T-helper 1 cell treated with Interleukin-12 subunit alpha and Interleukin-12 subunit beta and Interleukin-4 antibody, amounts not matched to agents 30 μg/mL and 1 μg/mL, for 36 hours (primary cell): Measurements from ENCODE around the gene CSTPP1.
"Not testable (repeated sequence)": the region's sequence is repeated elsewhere in the genome, so short reads cannot be mapped to it uniquely, and the experiment has no call there.

ENCODE experiments used
- H3K27ac Mint-ChIP-seq: one replicate; pipeline ENCODE4 v1.8.0; 2021; ENCODE audit warnings: mild to moderate bottlenecking, mixed read lengths
- H3K27me3 Mint-ChIP-seq: one replicate; pipeline ENCODE4 v1.8.0; 2021; ENCODE audit warnings: low read depth, mixed read lengths
- H3K36me3 Mint-ChIP-seq: one replicate; pipeline ENCODE4 v1.8.0; 2021; ENCODE audit warnings: low read depth, mixed read lengths
- H3K4me1 Mint-ChIP-seq: one replicate; pipeline ENCODE4 v1.8.0; 2021; ENCODE audit warnings: low read depth, mixed read lengths
- H3K4me3 Mint-ChIP-seq: one replicate; pipeline ENCODE4 v1.8.0; 2021; ENCODE audit warnings: mild to moderate bottlenecking, moderate library complexity, mixed read lengths
- H3K9me3 Mint-ChIP-seq: one replicate; pipeline ENCODE4 v1.8.0; 2021; ENCODE audit warnings: mixed read lengths

Gene CSTPP1

DNA sequence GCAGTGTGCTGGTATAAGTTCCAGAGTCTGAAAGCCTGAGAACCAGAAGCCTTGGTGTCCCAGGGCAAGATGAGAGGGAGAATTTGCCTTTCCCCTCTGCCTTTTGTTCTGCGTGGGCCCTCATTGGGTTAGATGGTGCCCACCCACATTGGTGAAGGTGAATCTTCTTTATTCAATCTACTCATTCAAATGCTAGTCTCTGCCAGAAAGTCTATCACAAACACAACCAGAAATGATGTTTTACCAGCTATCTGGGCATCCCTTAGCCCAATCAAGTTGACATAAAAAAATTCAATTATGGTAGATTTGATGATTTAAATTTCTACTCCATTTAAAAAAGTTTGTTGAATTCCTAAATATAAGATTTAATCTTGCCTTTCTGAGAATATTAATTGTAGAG is 22.2 kb downstream of the CSTPP1 start:
- no peak overlapping the region for H3K27ac Mint-ChIP-seq
- H3K9me3 Mint-ChIP-seq: peaks cover 3% of the 10 kb centered on the region
- no peaks in the 10 kb centered on the region for H3K4me1 Mint-ChIP-seq

DNA sequence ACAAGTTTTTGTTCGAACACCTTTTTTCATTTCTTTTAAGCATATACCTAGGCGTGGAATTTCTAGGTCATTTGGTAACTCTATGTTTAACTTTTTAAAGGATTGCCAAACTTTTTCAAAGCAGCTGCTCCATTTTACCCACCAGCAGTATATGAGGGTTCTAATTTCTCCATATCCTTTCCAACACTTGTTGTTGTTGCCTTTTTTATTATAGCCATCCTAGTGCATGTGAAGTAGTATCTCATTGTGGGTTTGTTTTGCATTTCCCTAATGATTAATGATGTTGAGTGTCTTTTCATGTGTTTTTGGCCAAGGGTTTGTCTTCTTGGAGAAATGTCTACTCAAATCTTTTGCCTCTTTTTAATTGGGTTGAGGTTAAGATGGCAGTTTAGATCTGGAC is 24.5 kb downstream of the CSTPP1 start:
- Mint-ChIP-seq H3K36me3 (peaks cover 7% of the 10 kb centered on the region), H3K27me3 (no peaks in the 10 kb centered on the region), H3K27ac (no peak overlapping the region), H3K9me3 (peaks cover 3% of the 10 kb centered on the region), H3K4me1 (no peaks in the 10 kb centered on the region), H3K4me3 (no peak overlapping the region)

More for the DNA sequence above, 22.2 kb downstream of the CSTPP1 start:
- Mint-ChIP-seq H3K27me3 (no peaks in the 10 kb centered on the region), H3K36me3 (peaks cover 7% of the 10 kb centered on the region), H3K4me3 (no peak overlapping the region)

DNA sequence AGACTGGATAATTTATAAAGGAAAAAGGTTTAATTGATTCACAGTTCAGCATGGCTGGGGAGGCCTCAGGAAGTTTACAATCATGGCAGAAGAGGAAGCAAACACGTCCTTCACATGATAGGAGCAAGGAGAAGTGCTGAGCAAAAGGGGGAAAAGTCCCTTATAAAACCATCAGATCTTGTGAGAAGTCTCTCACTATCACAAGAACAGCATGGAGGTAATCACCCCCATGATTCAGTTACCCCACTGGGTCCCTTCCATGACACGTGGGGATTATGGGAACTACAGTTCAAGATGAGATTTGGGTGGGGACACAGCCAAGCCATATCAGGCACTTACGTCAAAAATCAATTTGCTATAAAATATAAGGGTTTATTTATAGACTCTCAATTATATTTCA is 25.3 kb downstream of the CSTPP1 start:
- H3K4me3 Mint-ChIP-seq, H3K36me3 Mint-ChIP-seq, H3K4me1 Mint-ChIP-seq: not testable (repeated sequence)

DNA sequence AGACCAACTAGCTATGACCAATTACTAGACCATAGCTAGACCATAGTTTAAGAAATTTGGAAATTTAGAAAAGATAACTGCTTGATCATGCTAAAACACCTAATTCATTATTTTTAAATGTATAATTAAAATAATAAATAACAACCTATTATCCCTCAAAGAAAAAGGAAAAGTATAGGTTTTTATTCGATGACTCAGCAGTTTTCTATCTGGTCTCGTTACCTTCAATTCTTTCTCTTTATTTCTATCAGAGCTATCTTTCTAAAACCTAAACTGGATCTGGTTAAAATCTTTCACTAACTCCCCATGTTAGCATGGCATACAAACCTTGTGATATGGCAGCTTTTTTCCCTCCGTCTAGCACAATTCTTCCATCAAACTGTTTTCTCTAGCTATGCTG is 27.3 kb downstream of the CSTPP1 start:
- Mint-ChIP-seq H3K27ac (no peak overlapping the region), H3K4me1 (no peaks in the 10 kb centered on the region), H3K9me3 (peaks cover 3% of the 10 kb centered on the region), H3K36me3 (peaks cover 7% of the 10 kb centered on the region), H3K27me3 (no peaks in the 10 kb centered on the region), H3K4me3 (no peak overlapping the region)

More for the DNA sequence above, 25.3 kb downstream of the CSTPP1 start:
- not testable (repeated sequence) for H3K27me3 Mint-ChIP-seq, H3K9me3 Mint-ChIP-seq, H3K27ac Mint-ChIP-seq

DNA sequence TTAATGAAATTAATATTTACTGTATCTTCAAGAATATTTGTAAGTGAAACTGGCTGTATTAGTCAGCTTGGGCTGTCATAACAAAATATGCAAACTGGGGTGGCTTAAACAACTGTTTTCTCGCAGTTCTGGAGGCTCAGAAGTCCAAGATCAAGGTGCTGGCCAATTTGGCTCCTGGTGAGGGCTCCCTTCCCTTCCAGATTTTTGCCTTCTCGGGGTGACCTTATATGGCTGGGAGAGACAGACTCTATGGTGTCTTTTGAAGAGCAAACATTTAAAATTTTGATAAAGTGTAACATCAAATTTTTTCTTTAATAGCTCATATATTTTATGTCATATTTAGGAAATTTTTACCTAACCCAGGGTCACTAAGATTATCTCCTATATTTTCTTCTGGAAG is 30.2 kb downstream of the CSTPP1 start:
- peaks cover 3% of the 10 kb centered on the region for H3K9me3 Mint-ChIP-seq

DNA sequence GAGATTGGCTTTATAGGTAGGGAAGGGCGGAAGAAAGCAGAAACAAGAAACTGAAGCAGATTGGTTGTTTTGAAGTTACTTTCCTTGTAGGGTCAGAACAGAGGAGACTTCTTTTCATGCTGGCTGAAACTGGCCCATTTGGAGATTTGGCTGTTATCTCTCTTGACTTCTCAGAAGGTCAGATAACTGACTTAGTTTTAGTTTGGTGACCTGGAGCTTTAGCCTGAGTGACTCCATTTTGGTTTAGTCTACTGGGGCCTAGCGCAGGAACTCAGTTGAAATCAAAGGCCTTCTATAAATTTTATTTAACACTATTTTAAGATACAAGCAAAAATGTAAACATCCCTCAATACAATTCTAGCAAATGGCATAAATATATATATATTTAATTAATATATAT is 31.4 kb downstream of the CSTPP1 start:
- H3K36me3 Mint-ChIP-seq: peaks cover under 1% of the 10 kb centered on the region
- H3K9me3 Mint-ChIP-seq: peaks cover 3% of the 10 kb centered on the region
- no peak overlapping the region for H3K27ac Mint-ChIP-seq
- H3K4me3 Mint-ChIP-seq: no peak overlapping the region
- no peaks in the 10 kb centered on the region for H3K4me1 Mint-ChIP-seq
- no peaks in the 10 kb centered on the region for H3K27me3 Mint-ChIP-seq

More for the DNA sequence above, 30.2 kb downstream of the CSTPP1 start:
- H3K27ac Mint-ChIP-seq: no peak overlapping the region
- H3K27me3 Mint-ChIP-seq: no peaks in the 10 kb centered on the region
- H3K4me1 Mint-ChIP-seq: no peaks in the 10 kb centered on the region
- no peak overlapping the region for H3K4me3 Mint-ChIP-seq
- H3K36me3 Mint-ChIP-seq: peaks cover 1% of the 10 kb centered on the region

DNA sequence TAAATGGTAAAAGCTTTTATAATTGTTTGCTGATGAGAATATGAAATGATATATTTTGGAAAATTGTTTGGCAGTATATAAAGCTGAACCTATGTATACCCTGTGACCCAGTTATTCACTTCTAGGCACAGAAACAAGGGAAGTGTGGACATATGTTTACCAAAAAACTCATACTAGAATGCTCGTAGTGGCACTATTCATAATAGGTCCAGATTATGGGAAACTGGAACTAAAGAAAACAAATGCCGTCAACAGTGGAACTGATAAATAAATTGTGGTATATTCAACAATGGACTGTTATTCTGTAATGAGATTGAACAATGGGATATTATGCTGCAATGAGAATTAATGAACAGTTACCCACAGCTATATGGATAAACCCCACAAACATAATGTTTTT is 32.8 kb downstream of the CSTPP1 start:
- H3K27me3 Mint-ChIP-seq: no peaks in the 10 kb centered on the region
- H3K4me3 Mint-ChIP-seq: no peak overlapping the region
- H3K9me3 Mint-ChIP-seq: no peaks in the 10 kb centered on the region
- no peaks in the 10 kb centered on the region for H3K4me1 Mint-ChIP-seq
- no peak overlapping the region for H3K27ac Mint-ChIP-seq
- no peaks in the 10 kb centered on the region for H3K36me3 Mint-ChIP-seq

DNA sequence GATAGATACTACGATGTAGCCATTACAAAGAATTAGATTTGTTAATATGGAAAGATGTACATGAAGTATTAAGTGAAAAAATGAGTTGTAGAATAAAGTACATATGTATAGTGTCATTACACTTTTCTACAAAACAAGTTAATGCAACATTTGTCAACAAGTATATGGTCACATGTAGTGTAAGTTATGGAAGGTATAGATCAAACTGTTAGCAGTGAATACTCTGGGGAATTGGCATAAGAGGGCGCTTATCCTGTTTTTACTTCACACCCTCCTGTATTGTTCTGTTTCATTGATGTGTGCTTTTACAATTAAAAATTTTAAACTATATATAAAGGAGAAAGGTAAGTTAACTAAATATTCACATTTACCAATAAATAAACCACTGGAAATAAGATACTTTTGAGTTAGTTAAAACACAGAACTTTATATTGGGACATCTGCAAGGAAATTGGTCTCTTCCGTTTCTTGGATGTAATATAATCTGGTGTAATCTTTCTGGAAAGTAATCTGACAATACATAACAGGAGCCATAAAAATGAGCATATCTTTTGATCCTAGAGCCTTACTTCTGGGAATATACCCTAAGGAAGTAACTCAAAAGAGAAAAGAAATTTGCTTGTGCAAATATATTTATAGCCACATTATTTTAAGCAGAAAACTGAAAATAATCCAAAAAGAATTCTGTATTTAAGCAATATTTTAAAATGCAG is 34.5 kb downstream of the CSTPP1 start:
- Mint-ChIP-seq H3K4me3 (no peak overlapping the region), H3K4me1 (peaks cover 4% of the 10 kb centered on the region), H3K9me3 (no peaks in the 10 kb centered on the region), H3K27ac (no peak overlapping the region), H3K36me3 (no peaks in the 10 kb centered on the region), H3K27me3 (no peaks in the 10 kb centered on the region)

DNA sequence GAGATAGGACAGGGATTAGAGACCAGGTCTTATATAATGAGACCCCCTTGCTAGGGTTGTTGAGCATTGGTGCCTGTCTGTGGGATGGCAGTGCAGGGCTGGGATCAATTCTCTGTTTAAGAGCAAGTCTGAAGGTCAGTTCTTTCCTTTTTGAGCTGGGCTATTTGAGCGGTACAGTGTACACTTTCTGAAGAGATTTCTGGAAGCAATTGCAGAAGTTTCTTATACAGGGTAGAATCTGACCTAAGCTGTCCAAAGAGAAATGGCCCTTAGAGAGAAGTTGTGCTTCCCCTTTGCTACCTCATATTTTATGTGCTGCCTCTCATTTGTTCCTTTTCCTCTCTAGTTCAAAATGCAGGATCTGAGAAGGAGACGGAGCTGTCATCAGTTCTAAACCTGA is 35.8 kb downstream of the CSTPP1 start:
- Mint-ChIP-seq H3K36me3 (no peaks in the 10 kb centered on the region), H3K4me3 (no peak overlapping the region), H3K4me1 (peaks cover 4% of the 10 kb centered on the region), H3K9me3 (no peaks in the 10 kb centered on the region), H3K27me3 (no peaks in the 10 kb centered on the region), H3K27ac (no peak overlapping the region)

DNA sequence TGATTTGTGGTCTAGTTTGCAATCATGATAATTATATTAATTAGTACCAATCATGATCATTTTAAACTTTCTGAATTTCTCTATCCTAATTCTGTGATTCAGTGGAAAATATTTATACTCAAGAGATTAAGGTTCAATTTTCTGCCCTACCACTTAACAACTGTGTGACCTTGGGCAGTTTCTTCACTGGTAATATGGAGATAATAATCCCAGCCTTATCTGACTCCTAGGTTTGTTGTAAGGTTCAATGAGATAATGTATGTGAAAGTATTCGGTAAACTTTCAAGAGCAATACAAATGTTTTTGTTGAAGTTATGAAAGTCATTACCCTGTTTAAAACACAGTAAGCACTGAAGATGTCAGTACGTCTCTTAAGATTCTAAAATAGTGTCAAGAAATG is 36.3 kb downstream of the CSTPP1 start:
- no peaks in the 10 kb centered on the region for H3K36me3 Mint-ChIP-seq

DNA sequence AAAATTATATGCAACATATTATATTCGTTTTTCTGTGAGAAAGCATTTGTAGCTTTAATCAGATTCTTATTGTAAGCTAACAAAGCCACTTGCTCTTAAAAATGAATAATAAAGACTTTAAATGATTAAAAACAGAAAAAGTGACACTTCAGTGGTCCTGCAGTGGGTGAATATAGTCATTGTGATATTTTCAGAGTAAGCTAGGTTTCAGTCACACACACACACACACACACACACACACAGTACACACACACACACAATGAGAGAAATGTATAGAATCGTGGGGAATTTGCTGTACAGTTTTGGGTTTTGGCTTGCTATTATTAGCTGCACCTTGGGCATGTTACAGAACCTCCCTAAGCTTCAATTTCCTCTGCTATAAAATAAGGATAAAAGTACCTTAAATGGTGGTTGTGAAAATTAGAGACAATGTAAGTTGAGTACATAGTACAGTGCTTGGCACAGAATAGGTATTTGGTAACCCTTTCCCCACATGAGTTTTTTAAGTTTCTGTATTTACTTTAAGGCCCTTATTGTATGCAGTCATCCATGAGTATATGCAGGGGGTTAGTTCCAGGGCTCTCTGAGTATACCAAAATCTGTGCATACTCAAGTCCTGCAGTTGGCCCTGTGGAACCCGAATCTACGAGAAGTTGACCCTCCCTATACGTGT is 39.8 kb downstream of the CSTPP1 start:
- no peaks in the 10 kb centered on the region for H3K9me3 Mint-ChIP-seq
- peaks cover 8% of the 10 kb centered on the region for H3K4me1 Mint-ChIP-seq
- H3K36me3 Mint-ChIP-seq: no peaks in the 10 kb centered on the region
- H3K27ac Mint-ChIP-seq: no peak overlapping the region
- H3K27me3 Mint-ChIP-seq: peaks cover 1% of the 10 kb centered on the region
- H3K4me3 Mint-ChIP-seq: no peak overlapping the region

More for the DNA sequence above, 36.3 kb downstream of the CSTPP1 start:
- Mint-ChIP-seq H3K4me1 (peaks cover 4% of the 10 kb centered on the region), H3K9me3 (no peaks in the 10 kb centered on the region), H3K4me3 (no peak overlapping the region), H3K27ac (no peak overlapping the region), H3K27me3 (no peaks in the 10 kb centered on the region)

DNA sequence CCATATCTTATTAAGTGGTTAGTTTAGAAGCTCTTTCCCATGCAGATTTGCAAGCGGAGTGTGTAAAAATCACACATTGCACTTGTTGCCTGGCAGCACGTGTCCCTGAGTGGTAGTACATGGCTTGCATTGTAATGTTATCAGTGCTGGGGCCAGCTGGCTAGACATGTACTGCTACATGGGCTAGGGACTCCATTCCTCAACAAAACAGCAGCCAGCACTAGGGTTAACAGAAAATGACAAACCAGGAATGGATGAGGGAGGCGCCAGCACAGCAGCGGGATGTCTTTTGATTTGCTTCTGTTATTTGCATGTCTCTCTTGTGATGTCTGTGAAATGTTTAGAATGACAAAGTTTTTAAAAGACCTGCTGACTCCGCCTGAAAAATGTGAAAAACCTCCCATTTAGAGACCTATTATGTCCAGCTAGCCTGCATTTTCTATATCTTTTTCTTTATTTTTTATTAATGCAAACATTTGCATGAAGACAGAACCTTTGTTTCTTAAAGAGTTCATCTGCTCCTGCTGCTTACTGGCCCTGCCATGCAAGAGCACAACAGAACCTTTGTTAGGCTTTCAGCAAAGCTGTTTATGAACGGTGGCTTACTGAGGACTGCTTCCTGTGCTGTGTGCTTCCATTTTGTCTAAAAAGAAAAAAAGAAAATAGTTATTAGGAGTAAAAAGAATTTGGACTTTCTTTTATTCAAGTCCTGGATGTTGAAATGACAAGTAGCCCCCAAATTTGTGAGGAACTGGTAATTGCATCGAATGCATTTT is 40.7 kb downstream of the CSTPP1 start:
- H3K36me3 Mint-ChIP-seq: peaks cover 4% of the 10 kb centered on the region
- H3K9me3 Mint-ChIP-seq: no peaks in the 10 kb centered on the region
- peaks cover 12% of the 10 kb centered on the region for H3K4me1 Mint-ChIP-seq
- no peak overlapping the region for H3K27ac Mint-ChIP-seq
- H3K27me3 Mint-ChIP-seq: peaks cover 4% of the 10 kb centered on the region
- no peak overlapping the region for H3K4me3 Mint-ChIP-seq

DNA sequence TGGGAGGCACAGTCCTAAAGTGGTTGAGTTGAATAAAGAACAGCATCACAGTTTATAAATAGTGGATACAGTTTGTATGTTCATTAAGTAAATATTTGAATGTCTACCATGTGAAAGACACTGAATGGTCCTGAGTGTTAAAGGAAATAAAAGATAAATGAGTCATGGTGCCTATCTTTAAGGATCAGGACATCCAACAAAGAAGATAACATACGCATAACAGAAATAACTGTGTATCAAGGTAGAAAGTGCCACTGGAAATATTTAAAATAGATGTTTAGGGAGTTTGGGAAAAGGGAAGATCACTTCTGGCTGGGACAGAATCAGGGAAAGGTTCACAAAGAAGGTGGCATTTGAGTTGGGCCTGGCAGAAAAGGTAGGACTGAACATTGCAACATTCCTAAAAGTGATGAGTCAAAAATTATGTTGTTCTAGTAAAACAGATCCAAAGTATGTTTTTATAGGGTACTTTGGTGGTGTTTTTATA is 41.5 kb downstream of the CSTPP1 start:
- no peak overlapping the region for H3K27ac Mint-ChIP-seq
- peaks cover 4% of the 10 kb centered on the region for H3K36me3 Mint-ChIP-seq
- no peak overlapping the region for H3K4me3 Mint-ChIP-seq
- H3K9me3 Mint-ChIP-seq: no peaks in the 10 kb centered on the region
- peaks cover 4% of the 10 kb centered on the region for H3K27me3 Mint-ChIP-seq
- peaks cover 12% of the 10 kb centered on the region for H3K4me1 Mint-ChIP-seq

DNA sequence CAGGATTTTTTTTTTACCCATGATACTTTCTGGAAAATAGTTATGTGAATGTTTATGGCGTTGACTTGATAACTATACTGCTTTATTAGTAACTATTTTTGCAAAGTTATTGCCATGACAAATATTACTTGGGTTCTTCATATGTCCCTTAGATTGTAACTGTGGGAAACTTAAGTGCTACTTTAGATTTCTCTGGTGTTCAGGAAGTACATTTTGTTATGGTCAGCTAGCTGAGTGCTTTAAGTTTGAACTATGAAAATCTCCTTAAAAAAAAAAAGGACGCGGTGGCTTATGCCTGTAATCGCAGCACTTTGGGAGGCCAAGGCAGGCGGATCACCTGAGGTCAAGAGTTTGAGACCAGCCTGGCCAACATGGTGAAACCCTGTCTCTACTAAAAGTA is 42.8 kb downstream of the CSTPP1 start:
- H3K4me1 Mint-ChIP-seq: peaks cover 16% of the 10 kb centered on the region
- peaks cover 10% of the 10 kb centered on the region for H3K27me3 Mint-ChIP-seq
- no peaks in the 10 kb centered on the region for H3K9me3 Mint-ChIP-seq
- H3K4me3 Mint-ChIP-seq: no peak overlapping the region
- H3K36me3 Mint-ChIP-seq: peaks cover 4% of the 10 kb centered on the region
- no peak overlapping the region for H3K27ac Mint-ChIP-seq

DNA sequence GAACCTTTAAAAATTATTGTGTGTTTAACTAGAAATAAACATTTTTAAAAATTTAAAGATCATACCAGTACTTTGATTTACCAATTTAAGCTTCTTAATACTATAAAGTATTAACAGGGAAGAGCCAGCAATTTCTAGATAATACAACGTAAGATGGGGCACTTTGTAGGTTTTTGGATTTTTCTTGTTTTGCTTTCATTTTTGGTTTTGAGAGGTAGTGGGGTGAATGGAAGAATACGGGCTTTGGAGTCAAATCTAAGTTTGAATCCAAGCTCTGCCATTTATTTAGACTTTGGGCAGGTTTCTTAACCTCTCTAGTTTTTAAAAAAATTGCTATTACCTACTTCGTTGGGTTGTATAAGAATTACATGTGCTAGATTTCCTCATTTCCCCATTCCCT is 44.9 kb downstream of the CSTPP1 start:
- Mint-ChIP-seq H3K36me3 (peaks cover 4% of the 10 kb centered on the region), H3K9me3 (no peaks in the 10 kb centered on the region), H3K27me3 (peaks cover 10% of the 10 kb centered on the region), H3K4me3 (peak overlapping the region; percentile 26), H3K4me1 (peaks cover 11% of the 10 kb centered on the region), H3K27ac (peak overlapping the region; percentile 45)
